GM21390 (cell line): ENCODE measurements around the gene IGDCC3.

ENCODE experiments used
- ATAC-seq: cut with Tn5 transposase; IDR thresholded peaks from one replicate; pipeline ENCODE4 v1.9.1; 2021; ENCODE audit not compliant: unreplicated experiment

The IGDCC3 gene

DNA sequence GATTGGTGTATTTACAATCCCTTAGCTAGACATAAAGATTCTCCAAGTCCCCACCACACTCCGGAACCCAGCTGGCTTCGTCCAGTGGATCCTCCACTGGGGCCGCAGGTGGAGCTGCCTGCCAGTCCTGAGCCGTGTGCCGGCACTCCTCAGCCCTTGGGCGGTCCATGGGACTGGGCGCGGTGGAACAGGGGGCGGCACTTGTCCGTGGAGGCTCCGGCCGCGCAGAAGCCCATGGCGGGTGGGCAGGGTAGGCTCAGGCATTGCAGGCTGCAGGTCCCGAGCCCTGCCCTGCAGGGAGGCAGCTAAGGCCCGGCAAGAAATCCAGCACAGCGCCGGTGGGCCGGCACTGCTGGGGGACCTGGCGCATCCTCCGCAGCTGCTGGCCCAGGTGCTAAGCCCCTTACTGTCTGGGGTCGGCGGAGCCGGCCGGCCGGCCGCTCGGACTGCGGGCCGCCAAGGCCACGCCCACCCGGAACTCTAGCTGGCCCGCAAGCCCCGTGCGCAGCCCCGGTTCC, 76.8 kb downstream of the IGDCC3 start:
- ATAC-seq, result no peak

DNA sequence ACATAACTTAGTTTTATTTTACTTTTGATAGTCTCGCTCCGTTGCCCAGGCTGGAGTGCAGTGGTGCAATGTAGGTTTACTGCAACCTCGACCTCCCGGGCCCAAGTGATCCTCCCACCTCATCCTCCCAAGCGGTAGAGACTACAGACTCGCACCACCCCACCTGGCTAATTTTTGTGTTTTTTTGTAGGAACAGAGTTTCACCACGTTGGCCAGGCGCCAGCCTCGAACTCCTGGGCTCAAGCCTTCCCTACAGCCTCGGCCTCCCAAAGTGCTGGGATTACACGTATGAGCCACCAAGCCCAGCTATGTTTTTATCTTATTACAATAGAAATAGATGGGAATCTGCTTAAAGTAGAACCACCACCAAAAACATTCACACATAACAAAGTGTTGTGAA, 79.1 kb downstream of the IGDCC3 start:
- ATAC-seq, result no peak

- no peak for ATAC-seq
Observed at GRCh38 chr15:65292938-65293518, 84.8 kb downstream of the IGDCC3 start.

DNA sequence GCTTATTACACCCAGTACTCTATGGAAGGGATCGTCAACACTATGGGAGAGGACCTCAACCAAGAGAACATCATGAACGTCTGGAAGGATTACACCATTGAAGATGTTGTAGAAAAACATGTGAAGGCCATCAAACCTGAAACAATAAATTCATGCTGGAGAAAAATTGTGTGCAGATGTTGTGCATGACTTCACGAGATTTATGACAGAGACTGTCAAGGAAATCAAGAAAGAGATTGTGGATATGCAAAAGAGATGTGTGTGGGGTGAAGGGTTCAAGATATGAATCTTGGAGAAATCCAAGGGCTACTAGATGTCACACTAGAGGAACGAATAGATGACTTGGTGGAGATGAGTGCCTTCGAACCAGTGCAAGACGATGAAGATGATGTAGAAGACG, 87.6 kb downstream of the IGDCC3 start:
- no peak for ATAC-seq

DNA sequence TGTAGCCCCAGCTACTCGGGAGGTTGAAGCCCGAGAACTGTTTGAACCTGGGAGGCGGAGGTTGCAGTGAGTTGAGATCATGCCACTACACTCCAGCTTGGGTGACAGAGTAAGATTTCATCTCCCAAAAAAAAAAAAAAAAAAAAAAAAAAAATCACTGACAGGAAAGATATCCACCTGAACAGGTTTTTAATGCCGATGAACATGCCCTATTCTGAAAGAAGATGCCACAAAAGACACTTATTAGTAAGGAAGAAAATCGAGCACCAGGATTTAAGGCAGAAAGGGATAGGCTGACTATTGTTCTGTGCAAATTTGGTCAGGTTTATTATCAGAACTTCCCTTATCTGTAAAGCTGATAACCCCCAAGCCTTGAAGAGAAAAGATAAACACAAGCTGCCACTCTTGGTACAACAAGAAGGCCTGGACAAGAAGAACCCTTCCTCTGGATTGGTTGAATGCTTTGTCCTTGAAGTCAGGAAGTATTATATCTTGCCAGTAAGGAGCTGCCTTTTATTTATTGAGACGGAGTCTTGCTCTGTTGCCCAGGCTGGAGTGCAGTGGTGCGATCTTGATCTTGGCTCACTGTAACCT, 88.4 kb downstream of the IGDCC3 start:
- no peak for ATAC-seq

GRCh38 chr15:65287520-65287855, 90.3 kb downstream of the IGDCC3 start:
- ATAC-seq, result no peak

GRCh38 chr15:65286704-65287519, 90.9 kb downstream of the IGDCC3 start, which contains the start of gene PARP16:
TSS of gene PARP16 (minus strand) at chr15:65286883. CDS start at chr15:65286426, 457 bp downstream.
- peak; percentile 90 for ATAC-seq

- ATAC-seq, result peak; percentile 33
Observed at GRCh38 chr15:65286069-65286703, 91.6 kb downstream of the IGDCC3 start.

- ATAC-seq, result no peak
Observed at GRCh38 chr15:65285291-65286068, 92.3 kb downstream of the IGDCC3 start.

DNA sequence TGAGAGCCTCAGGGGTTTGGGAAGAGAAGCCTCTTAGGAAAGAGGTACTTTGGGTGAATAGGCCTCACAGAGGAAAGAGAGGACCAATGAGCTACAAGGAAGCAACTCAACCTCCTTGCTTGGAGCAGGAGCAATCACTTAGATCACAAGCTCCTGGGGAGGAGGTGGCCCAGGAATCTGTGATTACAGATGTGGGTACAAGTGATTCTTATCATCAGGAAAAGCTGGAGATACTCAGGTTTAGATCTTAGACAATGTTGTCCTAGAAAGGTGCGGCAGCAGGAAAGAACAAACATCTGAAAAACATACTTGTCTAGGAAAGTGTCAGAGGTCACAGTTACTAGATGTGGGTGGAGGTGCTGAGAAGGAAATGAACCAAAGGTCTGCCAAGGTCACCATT, 99.3 kb downstream of the IGDCC3 start:
- no peak for ATAC-seq
